GM23338 (cell line): ENCODE data around the gene SMARCA5. TPM values are rescaled to one million over a fixed set of nuclear protein-coding genes. Genes with fewer than 3 reads are reported as not detected.

Source experiments
- ATAC-seq: fragments of 200-7000 bp; cut with Tn5 transposase; 3 replicates; pipeline ENCODE4 v1.9.1; 2020
- DNase-seq: peaks from one replicate; pipeline ENCODE4 v3.0.0-alpha.2; 2015; ENCODE audit warnings: low spot score
- H2AFZ ChIP-seq: fragments of 200-600 bp; sonication (generic); 2 replicates; pipeline ENCODE4 v1.8.0; 2016; ENCODE audit warnings: antibody characterized with exemption, mild to moderate bottlenecking, moderate library complexity
- H3F3A ChIP-seq: fragments of 200-600 bp; sonication (generic); replicated peaks from 2 replicates; pipeline ENCODE4 v1.8.0; 2017; ENCODE audit warnings: antibody characterized with exemption, mixed run types, low read depth
- H3K27ac ChIP-seq: fragments of 200-600 bp; sonication (generic); 2 replicates; pipeline ENCODE4 v1.6.1; 2016; ENCODE audit warnings: low read depth
- H3K27me3 ChIP-seq: fragments of 200-600 bp; sonication (generic); 2 replicates; pipeline ENCODE4 v1.8.0; 2016; ENCODE audit warnings: mild to moderate bottlenecking, mixed run types, moderate library complexity; ENCODE audit not compliant: insufficient read depth
- H3K36me3 ChIP-seq: fragments of 200-600 bp; sonication (generic); 2 replicates; pipeline ENCODE4 v1.8.0; 2016; ENCODE audit warnings: mild to moderate bottlenecking; ENCODE audit not compliant: insufficient read depth
- H3K4me1 ChIP-seq: fragments of 200-600 bp; sonication (generic); 2 replicates; pipeline ENCODE4 v1.8.0; 2016; ENCODE audit warnings: mild to moderate bottlenecking, moderate library complexity; ENCODE audit not compliant: insufficient read depth
- H3K4me2 ChIP-seq: fragments of 200-600 bp; sonication (generic); 2 replicates; pipeline ENCODE4 v1.7.1; 2017; ENCODE audit warnings: mixed run types
- H3K4me3 ChIP-seq: fragments of 200-600 bp; sonication (generic); 2 replicates; pipeline ENCODE4 v1.6.1; 2016; ENCODE audit warnings: mixed run types
- H3K79me2 ChIP-seq: fragments of 200-600 bp; sonication (generic); replicated peaks from 2 replicates; pipeline ENCODE4 v1.8.0; 2017; ENCODE audit warnings: mild to moderate bottlenecking; ENCODE audit not compliant: insufficient read depth
- H3K9me2 ChIP-seq: fragments of 200-600 bp; sonication (generic); 2 replicates; pipeline ENCODE4 v1.8.0; 2017; ENCODE audit not compliant: insufficient read depth
- H4K20me1 ChIP-seq: fragments of 200-600 bp; sonication (generic); replicated peaks from 2 replicates; pipeline ENCODE4 v1.8.0; 2017; ENCODE audit warnings: mild to moderate bottlenecking; ENCODE audit not compliant: insufficient read depth
- H3K27ac Mint-ChIP-seq: 2 replicates; pipeline ENCODE4 v1.8.0; 2020; ENCODE audit warnings: inconsistent platforms, mild to moderate bottlenecking, moderate library complexity, mixed read lengths
- H3K27me3 Mint-ChIP-seq: 3 replicates; pipeline ENCODE4 v1.8.0; 2022; ENCODE audit warnings: low read depth, mild to moderate bottlenecking, moderate library complexity, mixed read lengths, inconsistent platforms; ENCODE audit not compliant: insufficient read depth, poor library complexity
- H3K36me3 Mint-ChIP-seq: 3 replicates; pipeline ENCODE4 v1.8.0; 2021; ENCODE audit warnings: low read depth, mild to moderate bottlenecking, inconsistent platforms, moderate library complexity, mixed read lengths
- H3K4me1 Mint-ChIP-seq: 3 replicates; pipeline ENCODE4 v1.8.0; 2020; ENCODE audit warnings: mild to moderate bottlenecking, inconsistent platforms, mixed read lengths
- H3K4me3 Mint-ChIP-seq: 3 replicates; pipeline ENCODE4 v1.8.0; 2021; ENCODE audit warnings: moderate library complexity, mild to moderate bottlenecking, inconsistent platforms, mixed read lengths
- H3K9me3 Mint-ChIP-seq: 3 replicates; pipeline ENCODE4 v1.8.0; 2020; ENCODE audit warnings: moderate library complexity, mild to moderate bottlenecking, inconsistent platforms, mixed read lengths
- EZH2 ChIP-seq: fragments of 200-600 bp; sonication (generic); IDR thresholded peaks from one replicate; pipeline ENCODE4 v1.8.0; 2017; ENCODE audit warnings: antibody characterized with exemption, mild to moderate bottlenecking, low read depth; ENCODE audit not compliant: unreplicated experiment
- EZH2phosphoT487 ChIP-seq: fragments of 200-600 bp; sonication (generic); IDR thresholded peaks from one replicate; pipeline ENCODE4 v1.8.1; 2018; ENCODE audit warnings: antibody characterized with exemption; ENCODE audit not compliant: unreplicated experiment
- POLR2AphosphoS5 ChIP-seq: IDR thresholded peaks from 2 replicates; pipeline ENCODE4 v1.6.1; 2016; ENCODE audit warnings: antibody characterized with exemption, low read depth
- ZNF114 ChIP-seq: fragments of 250-450 bp; sonication (Bioruptor Pico); IDR thresholded peaks from 2 replicates; pipeline ENCODE4 v1.5.0; 2020; ENCODE audit warnings: mild to moderate bottlenecking, moderate library complexity
- polyA plus RNA-seq: library from polyadenylated mRNA; unstranded; fragments of >200 nt; fragmentation: Nextera tagmentation; extraction: Ambion mirVana; gene quantifications from 2 replicates; pipeline ENCODE4 v1.2.1, GENCODE V29; 2016
- total RNA-seq: library from RNA; depleted of rRNA; stranded (reverse); fragments of >200 nt; shearing (Covaris generic); gene quantifications from 2 replicates; pipeline ENCODE4 v1.2.3, GENCODE V29; 2014
- TF ChIP-seq, protein P1 (sequence below): fragments of 250-450 bp; sonication (Bioruptor Pico); IDR thresholded peaks from 2 replicates; pipeline ENCODE4 v1.5.0; 2020; ENCODE audit warnings: mild to moderate bottlenecking, moderate library complexity
- TF ChIP-seq, protein P2 (sequence below): IDR thresholded peaks from one replicate; pipeline ENCODE4 v1.6.1; 2018; ENCODE audit warnings: antibody characterized with exemption; ENCODE audit not compliant: unreplicated experiment

Gene SMARCA5
- total and polyA plus RNA-seq, 2 experiments from 2014 or later, result 101 to 103 TPM

DNA sequence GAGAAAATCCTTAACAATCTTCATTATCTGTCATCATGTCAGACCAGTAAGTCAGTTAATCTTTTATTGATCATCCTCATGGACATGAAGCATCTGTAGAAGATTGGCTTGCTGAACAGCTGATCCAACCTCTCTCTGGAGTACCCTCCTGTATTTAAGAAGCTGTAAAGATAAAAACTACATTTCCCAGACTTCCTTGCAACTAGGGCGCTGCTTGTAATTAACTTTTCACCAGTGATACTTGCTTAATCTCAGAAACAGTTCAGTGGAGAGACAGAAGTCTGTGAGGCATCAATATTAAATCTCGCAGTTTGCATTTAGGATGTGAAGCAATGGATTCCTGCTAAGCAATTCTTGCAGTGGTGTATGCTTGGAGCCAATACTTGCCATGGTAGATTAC is 36.0 kb upstream of the SMARCA5 start (continued):
- TF ChIP-seq, protein P1, sequence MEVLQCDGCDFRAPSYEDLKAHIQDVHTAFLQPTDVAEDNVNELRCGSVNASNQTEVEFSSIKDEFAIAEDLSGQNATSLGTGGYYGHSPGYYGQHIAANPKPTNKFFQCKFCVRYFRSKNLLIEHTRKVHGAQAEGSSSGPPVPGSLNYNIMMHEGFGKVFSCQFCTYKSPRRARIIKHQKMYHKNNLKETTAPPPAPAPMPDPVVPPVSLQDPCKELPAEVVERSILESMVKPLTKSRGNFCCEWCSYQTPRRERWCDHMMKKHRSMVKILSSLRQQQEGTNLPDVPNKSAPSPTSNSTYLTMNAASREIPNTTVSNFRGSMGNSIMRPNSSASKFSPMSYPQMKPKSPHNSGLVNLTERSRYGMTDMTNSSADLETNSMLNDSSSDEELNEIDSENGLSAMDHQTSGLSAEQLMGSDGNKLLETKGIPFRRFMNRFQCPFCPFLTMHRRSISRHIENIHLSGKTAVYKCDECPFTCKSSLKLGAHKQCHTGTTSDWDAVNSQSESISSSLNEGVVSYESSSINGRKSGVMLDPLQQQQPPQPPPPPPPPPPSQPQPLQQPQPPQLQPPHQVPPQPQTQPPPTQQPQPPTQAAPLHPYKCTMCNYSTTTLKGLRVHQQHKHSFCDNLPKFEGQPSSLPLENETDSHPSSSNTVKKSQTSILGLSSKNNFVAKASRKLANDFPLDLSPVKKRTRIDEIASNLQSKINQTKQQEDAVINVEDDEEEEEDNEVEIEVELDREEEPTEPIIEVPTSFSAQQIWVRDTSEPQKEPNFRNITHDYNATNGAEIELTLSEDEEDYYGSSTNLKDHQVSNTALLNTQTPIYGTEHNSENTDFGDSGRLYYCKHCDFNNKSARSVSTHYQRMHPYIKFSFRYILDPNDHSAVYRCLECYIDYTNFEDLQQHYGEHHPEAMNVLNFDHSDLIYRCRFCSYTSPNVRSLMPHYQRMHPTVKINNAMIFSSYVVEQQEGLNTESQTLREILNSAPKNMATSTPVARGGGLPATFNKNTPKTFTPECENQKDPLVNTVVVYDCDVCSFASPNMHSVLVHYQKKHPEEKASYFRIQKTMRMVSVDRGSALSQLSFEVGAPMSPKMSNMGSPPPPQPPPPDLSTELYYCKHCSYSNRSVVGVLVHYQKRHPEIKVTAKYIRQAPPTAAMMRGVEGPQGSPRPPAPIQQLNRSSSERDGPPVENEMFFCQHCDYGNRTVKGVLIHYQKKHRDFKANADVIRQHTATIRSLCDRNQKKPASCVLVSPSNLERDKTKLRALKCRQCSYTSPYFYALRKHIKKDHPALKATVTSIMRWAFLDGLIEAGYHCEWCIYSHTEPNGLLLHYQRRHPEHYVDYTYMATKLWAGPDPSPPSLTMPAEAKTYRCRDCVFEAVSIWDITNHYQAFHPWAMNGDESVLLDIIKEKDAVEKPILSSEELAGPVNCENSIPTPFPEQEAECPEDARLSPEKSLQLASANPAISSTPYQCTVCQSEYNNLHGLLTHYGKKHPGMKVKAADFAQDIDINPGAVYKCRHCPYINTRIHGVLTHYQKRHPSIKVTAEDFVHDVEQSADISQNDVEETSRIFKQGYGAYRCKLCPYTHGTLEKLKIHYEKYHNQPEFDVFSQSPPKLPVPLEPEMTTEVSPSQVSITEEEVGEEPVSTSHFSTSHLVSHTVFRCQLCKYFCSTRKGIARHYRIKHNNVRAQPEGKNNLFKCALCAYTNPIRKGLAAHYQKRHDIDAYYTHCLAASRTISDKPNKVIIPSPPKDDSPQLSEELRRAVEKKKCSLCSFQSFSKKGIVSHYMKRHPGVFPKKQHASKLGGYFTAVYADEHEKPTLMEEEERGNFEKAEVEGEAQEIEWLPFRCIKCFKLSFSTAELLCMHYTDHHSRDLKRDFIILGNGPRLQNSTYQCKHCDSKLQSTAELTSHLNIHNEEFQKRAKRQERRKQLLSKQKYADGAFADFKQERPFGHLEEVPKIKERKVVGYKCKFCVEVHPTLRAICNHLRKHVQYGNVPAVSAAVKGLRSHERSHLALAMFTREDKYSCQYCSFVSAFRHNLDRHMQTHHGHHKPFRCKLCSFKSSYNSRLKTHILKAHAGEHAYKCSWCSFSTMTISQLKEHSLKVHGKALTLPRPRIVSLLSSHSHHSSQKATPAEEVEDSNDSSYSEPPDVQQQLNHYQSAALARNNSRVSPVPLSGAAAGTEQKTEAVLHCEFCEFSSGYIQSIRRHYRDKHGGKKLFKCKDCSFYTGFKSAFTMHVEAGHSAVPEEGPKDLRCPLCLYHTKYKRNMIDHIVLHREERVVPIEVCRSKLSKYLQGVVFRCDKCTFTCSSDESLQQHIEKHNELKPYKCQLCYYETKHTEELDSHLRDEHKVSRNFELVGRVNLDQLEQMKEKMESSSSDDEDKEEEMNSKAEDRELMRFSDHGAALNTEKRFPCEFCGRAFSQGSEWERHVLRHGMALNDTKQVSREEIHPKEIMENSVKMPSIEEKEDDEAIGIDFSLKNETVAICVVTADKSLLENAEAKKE, result no peak

DNA sequence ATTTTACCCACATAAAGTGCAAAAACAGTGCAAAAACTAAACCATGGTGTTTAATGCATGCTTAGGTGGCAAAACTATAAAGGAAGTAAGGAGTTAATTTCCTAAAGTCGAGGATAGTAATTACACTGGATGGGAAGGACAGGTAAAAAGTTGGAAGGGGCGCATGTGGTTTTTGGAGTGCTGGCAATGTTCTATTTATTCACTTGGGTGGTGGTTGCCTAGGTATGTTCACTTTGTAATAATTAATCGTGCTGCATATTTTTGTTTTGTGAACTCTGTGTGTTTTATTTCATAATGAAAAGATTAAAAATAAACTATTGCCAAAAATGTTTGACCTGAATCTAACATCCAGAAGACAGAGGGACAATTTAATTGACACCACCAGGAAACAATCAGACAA is 32.1 kb upstream of the SMARCA5 start:
- no peaks in the 10 kb centered on the region for H3K9me2 ChIP-seq
- Mint-ChIP-seq H3K36me3 (no peaks in the 10 kb centered on the region), H3K4me3 (no peak overlapping the region), H3K4me1 (no peaks in the 10 kb centered on the region), H3K27ac (no peak overlapping the region), H3K27me3 (peaks cover 1% of the 10 kb centered on the region), H3K9me3 (no peaks in the 10 kb centered on the region)
- ATAC-seq, result no peak
- H3K4me1 ChIP-seq, result no peaks in the 10 kb centered on the region
- no peak overlapping the region for H3K4me3 ChIP-seq
- H4K20me1 ChIP-seq, result no peaks in the 10 kb centered on the region
- no peaks in the 10 kb centered on the region for H3K27me3 ChIP-seq
- TF ChIP-seq EZH2 (no peak), POLR2AphosphoS5 (no peak), EZH2phosphoT487 (no peak), ZNF114 (no peak)
- TF ChIP-seq, protein P2, sequence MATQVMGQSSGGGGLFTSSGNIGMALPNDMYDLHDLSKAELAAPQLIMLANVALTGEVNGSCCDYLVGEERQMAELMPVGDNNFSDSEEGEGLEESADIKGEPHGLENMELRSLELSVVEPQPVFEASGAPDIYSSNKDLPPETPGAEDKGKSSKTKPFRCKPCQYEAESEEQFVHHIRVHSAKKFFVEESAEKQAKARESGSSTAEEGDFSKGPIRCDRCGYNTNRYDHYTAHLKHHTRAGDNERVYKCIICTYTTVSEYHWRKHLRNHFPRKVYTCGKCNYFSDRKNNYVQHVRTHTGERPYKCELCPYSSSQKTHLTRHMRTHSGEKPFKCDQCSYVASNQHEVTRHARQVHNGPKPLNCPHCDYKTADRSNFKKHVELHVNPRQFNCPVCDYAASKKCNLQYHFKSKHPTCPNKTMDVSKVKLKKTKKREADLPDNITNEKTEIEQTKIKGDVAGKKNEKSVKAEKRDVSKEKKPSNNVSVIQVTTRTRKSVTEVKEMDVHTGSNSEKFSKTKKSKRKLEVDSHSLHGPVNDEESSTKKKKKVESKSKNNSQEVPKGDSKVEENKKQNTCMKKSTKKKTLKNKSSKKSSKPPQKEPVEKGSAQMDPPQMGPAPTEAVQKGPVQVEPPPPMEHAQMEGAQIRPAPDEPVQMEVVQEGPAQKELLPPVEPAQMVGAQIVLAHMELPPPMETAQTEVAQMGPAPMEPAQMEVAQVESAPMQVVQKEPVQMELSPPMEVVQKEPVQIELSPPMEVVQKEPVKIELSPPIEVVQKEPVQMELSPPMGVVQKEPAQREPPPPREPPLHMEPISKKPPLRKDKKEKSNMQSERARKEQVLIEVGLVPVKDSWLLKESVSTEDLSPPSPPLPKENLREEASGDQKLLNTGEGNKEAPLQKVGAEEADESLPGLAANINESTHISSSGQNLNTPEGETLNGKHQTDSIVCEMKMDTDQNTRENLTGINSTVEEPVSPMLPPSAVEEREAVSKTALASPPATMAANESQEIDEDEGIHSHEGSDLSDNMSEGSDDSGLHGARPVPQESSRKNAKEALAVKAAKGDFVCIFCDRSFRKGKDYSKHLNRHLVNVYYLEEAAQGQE, result no peak
- TF ChIP-seq, protein P1, result no peak
- no peak overlapping the region for H3K27ac ChIP-seq
- H3F3A ChIP-seq, result no peaks in the 10 kb centered on the region
- H2AFZ ChIP-seq, result no peak overlapping the region
- DNase-seq, result no peak
- H3K36me3 ChIP-seq, result no peaks in the 10 kb centered on the region
- H3K4me2 ChIP-seq, result no peak overlapping the region
- H3K79me2 ChIP-seq, result no peaks in the 10 kb centered on the region
